NB4 (cell line): Measurements from ENCODE around the gene VEPH1.

Experiments
- MYC ChIP-seq: IDR thresholded peaks from 2 replicates; pipeline ENCODE4 v1.6.1; 2011; ENCODE audit warnings: low read depth, low read length
- POLR2A ChIP-seq: IDR thresholded peaks from 2 replicates; pipeline ENCODE4 v1.6.1; 2011; ENCODE audit warnings: mild to moderate bottlenecking; ENCODE audit not compliant: insufficient read length; ENCODE audit errors: extremely low read depth
- TF ChIP-seq, protein P1 (sequence below): IDR thresholded peaks from one replicate; pipeline ENCODE4 v1.5.1; 2012; ENCODE audit warnings: low read depth, low read length

DNA sequence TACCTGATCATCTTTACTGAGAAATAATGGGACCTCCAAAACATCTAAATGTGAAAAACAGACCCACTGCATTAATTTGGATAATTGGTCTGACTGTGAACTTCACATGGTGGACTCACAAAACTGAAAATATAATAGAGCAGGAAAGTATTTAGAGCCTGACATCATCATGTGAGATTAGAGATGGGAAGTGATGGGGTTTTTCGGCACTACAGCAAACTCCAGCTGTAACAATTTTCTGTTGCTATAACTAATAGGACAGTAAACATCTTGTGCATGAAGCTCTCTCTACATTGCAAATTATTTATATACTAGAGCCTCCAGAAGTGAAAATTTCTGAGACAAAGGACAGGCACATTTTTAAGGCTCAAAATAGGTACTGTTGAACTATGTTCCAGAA, 32.2 kb downstream of the VEPH1 start:
- TF ChIP-seq POLR2A = no peak
- TF ChIP-seq, protein P1, sequence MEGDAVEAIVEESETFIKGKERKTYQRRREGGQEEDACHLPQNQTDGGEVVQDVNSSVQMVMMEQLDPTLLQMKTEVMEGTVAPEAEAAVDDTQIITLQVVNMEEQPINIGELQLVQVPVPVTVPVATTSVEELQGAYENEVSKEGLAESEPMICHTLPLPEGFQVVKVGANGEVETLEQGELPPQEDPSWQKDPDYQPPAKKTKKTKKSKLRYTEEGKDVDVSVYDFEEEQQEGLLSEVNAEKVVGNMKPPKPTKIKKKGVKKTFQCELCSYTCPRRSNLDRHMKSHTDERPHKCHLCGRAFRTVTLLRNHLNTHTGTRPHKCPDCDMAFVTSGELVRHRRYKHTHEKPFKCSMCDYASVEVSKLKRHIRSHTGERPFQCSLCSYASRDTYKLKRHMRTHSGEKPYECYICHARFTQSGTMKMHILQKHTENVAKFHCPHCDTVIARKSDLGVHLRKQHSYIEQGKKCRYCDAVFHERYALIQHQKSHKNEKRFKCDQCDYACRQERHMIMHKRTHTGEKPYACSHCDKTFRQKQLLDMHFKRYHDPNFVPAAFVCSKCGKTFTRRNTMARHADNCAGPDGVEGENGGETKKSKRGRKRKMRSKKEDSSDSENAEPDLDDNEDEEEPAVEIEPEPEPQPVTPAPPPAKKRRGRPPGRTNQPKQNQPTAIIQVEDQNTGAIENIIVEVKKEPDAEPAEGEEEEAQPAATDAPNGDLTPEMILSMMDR = no peak
- no peak for TF ChIP-seq MYC
